HEK293T (cell line): ENCODE data around the gene STK16.

Source experiments
- ARNT ChIP-seq: fragments of 450-650 bp; IDR thresholded peaks from 2 replicates; pipeline ENCODE4 v1.6.1; 2017; ENCODE audit warnings: mild to moderate bottlenecking
- BHLHE40 ChIP-seq: fragments of 450-650 bp; IDR thresholded peaks from 2 replicates; pipeline ENCODE4 v1.6.1; 2016; ENCODE audit warnings: mild to moderate bottlenecking, moderate library complexity, borderline replicate concordance
- ELF4 ChIP-seq: fragments of 450-650 bp; IDR thresholded peaks from 2 replicates; pipeline ENCODE4 v1.6.1; 2017; ENCODE audit warnings: antibody characterized with exemption
- FOXA1 ChIP-seq: fragments of 450-650 bp; IDR thresholded peaks from 2 replicates; pipeline ENCODE4 v1.6.1; 2016; ENCODE audit warnings: mild to moderate bottlenecking
- FOXK2 ChIP-seq: fragments of 450-650 bp; IDR thresholded peaks from 2 replicates; pipeline ENCODE4 v1.6.1; 2016; ENCODE audit warnings: mild to moderate bottlenecking
- FOXM1 ChIP-seq: fragments of 450-650 bp; IDR thresholded peaks from 2 replicates; pipeline ENCODE4 v1.6.1; 2017; ENCODE audit warnings: mild to moderate bottlenecking, borderline replicate concordance
- HDGF ChIP-seq: fragments of 450-650 bp; IDR thresholded peaks from 2 replicates; pipeline ENCODE4 v1.6.1; 2017; ENCODE audit warnings: antibody characterized with exemption, borderline replicate concordance
- L3MBTL2 ChIP-seq: fragments of 450-650 bp; conservative IDR thresholded peaks from 2 replicates; pipeline ENCODE4 v1.6.1; 2016; ENCODE audit warnings: mild to moderate bottlenecking
- LEF1 ChIP-seq: fragments of 450-650 bp; IDR thresholded peaks from 2 replicates; pipeline ENCODE4 v1.6.1; 2017; ENCODE audit warnings: mild to moderate bottlenecking, borderline replicate concordance
- NFRKB ChIP-seq: fragments of 450-650 bp; IDR thresholded peaks from 2 replicates; pipeline ENCODE4 v1.6.1; 2016; ENCODE audit warnings: mild to moderate bottlenecking, moderate library complexity
- SP1 ChIP-seq: fragments of 450-650 bp; IDR thresholded peaks from 2 replicates; pipeline ENCODE4 v1.6.1; 2017
- SUZ12 ChIP-seq: fragments of 450-650 bp; IDR thresholded peaks from 2 replicates; pipeline ENCODE4 v1.6.1; 2016; ENCODE audit warnings: mild to moderate bottlenecking
- TARDBP ChIP-seq: fragments of 450-650 bp; IDR thresholded peaks from 2 replicates; pipeline ENCODE4 v1.6.1; 2016
- ZNF384 ChIP-seq: fragments of 450-650 bp; IDR thresholded peaks from 2 replicates; pipeline ENCODE4 v1.6.1; 2016

- TF ChIP-seq FOXK2: no peak
- TF ChIP-seq ZNF384: no peak
- no peak for TF ChIP-seq SP1
- TF ChIP-seq BHLHE40: no peak
- no peak for TF ChIP-seq SUZ12
- no peak for TF ChIP-seq FOXM1
- TF ChIP-seq HDGF: no peak
- no peak for TF ChIP-seq NFRKB
- TF ChIP-seq FOXA1: no peak
- TF ChIP-seq TARDBP: no peak
- no peak for TF ChIP-seq ELF4
- TF ChIP-seq LEF1: no peak
- TF ChIP-seq L3MBTL2: no peak; the same call in 1 of the 2 replicates
- TF ChIP-seq ARNT: no peak
Measured at GRCh38 chr2:219253753-219254589, 8.7 kb downstream of the STK16 start, which contains the start of gene TUBA4A.
